BJ (cell line): ENCODE data around the gene TPD52L1. TPM values are rescaled to one million over a fixed set of nuclear protein-coding genes. Genes with fewer than 3 reads are reported as not detected.

ENCODE experiments used
- CTCF ChIA-PET: fragments of 350-600 bp; formaldehyde crosslinking; extraction: SDS; loops from one replicate; lab custom pipeline; 2021; ENCODE audit warnings: antibody characterized with exemption, inconsistent platforms; lab: Yijun Ruan, JAX
- POLR2A ChIA-PET: fragments of 300-600 bp; sonication (Branson Sonifier 250); formaldehyde crosslinking; extraction: SDS; loops from one replicate; lab custom pipeline; 2021; ENCODE audit warnings: antibody characterized with exemption; lab: Charles Lee
- DNase-seq: peaks from one replicate; pipeline ENCODE4 v3.0.0-alpha.2; 2011; ENCODE audit warnings: low read depth
- H3K27me3 ChIP-seq: 2 replicates; pipeline ENCODE4 v1.6.0; 2011; ENCODE audit warnings: low read length; ENCODE audit not compliant: control insufficient read depth, insufficient read depth
- H3K36me3 ChIP-seq: 2 replicates; pipeline ENCODE4 v1.5.1; 2011; ENCODE audit warnings: low read length; ENCODE audit not compliant: control insufficient read depth, insufficient read depth
- H3K4me3 ChIP-seq: 2 replicates; pipeline ENCODE4 v1.5.1; 2011; ENCODE audit warnings: low read depth, mild to moderate bottlenecking, control low read depth, low read length
- polyA plus RNA-seq: library from polyadenylated mRNA; depleted of rRNA; stranded (reverse); fragments of >200 nt; gene quantifications from 2 replicates; pipeline ENCODE4 v1.2.3, GENCODE V29; 2011
- TF ChIP-seq, protein P1 (sequence below): IDR thresholded peaks from 2 replicates; pipeline ENCODE4 v1.5.1; 2011; ENCODE audit warnings: low read depth, mild to moderate bottlenecking, control low read depth, inconsistent platforms, low read length, moderate library complexity; ENCODE audit not compliant: insufficient read depth

Gene TPD52L1
- polyA plus RNA-seq, 1 experiment = 163 TPM

GRCh38 chr6:125116710-125117109 is 36.9 kb upstream of the TPD52L1 start:
- TF ChIP-seq, protein P1, sequence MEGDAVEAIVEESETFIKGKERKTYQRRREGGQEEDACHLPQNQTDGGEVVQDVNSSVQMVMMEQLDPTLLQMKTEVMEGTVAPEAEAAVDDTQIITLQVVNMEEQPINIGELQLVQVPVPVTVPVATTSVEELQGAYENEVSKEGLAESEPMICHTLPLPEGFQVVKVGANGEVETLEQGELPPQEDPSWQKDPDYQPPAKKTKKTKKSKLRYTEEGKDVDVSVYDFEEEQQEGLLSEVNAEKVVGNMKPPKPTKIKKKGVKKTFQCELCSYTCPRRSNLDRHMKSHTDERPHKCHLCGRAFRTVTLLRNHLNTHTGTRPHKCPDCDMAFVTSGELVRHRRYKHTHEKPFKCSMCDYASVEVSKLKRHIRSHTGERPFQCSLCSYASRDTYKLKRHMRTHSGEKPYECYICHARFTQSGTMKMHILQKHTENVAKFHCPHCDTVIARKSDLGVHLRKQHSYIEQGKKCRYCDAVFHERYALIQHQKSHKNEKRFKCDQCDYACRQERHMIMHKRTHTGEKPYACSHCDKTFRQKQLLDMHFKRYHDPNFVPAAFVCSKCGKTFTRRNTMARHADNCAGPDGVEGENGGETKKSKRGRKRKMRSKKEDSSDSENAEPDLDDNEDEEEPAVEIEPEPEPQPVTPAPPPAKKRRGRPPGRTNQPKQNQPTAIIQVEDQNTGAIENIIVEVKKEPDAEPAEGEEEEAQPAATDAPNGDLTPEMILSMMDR = no peak
- no peak for DNase-seq
- ChIA-PET CTCF (interaction anchor here (0.9 to 1.4 kb wide), 2 partner anchors 9 to 154 kb away, joined by 3 to 4 read pairs; partner anchors contain the start of gene RNF217), POLR2A (no interaction called here)
- Histone ChIP-seq H3K4me3 (no peak overlapping the region), H3K27me3 (no peaks in the 10 kb centered on the region), H3K36me3 (no peaks in the 10 kb centered on the region)

GRCh38 chr6:125117818-125118217 is 35.8 kb upstream of the TPD52L1 start:
- Histone ChIP-seq H3K27me3 (no peaks in the 10 kb centered on the region), H3K36me3 (no peaks in the 10 kb centered on the region), H3K4me3 (no peak overlapping the region)
- ChIA-PET POLR2A (no interaction called here), CTCF (interaction anchor here (0.7 kb wide), 1 partner anchor 240 kb away, joined by 3 read pairs; no protein-coding TSS in a partner anchor)
- TF ChIP-seq, protein P1 = no peak
- DNase-seq = no peak

GRCh38 chr6:125120054-125120590 is 33.5 kb upstream of the TPD52L1 start:
- Histone ChIP-seq H3K4me3 (no peak overlapping the region), H3K36me3 (no peaks in the 10 kb centered on the region), H3K27me3 (no peaks in the 10 kb centered on the region)
- POLR2A ChIA-PET = no interaction called here
- DNase-seq = no peak
- TF ChIP-seq, protein P1 = no peak
- CTCF ChIA-PET = interaction anchor here (1.5 kb wide), 1 partner anchor 34 kb away, joined by 5 read pairs; the partner anchor contains the start of gene TPD52L1

DNA sequence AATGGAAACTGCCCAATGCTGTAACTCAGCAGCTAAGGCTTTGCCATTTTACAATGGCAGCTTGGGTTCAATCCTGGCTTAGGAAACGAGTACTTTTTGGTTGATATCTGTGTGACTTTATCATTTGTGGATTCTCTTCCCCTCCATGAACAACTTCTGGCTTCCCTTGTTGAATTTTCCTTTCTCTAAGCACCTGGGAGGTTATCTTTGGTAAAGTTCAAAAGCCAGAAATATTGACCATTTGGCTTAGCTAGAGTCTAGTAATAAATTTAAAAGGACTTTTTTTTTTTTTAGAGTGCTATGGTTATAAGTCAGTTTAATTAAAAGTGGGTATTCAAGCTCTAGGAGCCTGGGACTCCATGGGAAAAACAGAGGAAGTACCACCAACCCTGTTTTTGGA is 31.7 kb upstream of the TPD52L1 start:
- ChIA-PET CTCF (interaction anchor here (1.1 kb wide), 1 partner anchor 251 kb away, joined by 3 read pairs; no protein-coding TSS in a partner anchor), POLR2A (no interaction called here)
- H3K4me3 ChIP-seq = no peak overlapping the region
- TF ChIP-seq, protein P1 = no peak
- H3K27me3 ChIP-seq = no peaks in the 10 kb centered on the region
- DNase-seq = no peak
- H3K36me3 ChIP-seq = no peaks in the 10 kb centered on the region

GRCh38 chr6:125123051-125123450 is 30.5 kb upstream of the TPD52L1 start:
- ChIA-PET POLR2A (no interaction called here), CTCF (interaction anchor here (1.1 to 5.5 kb wide), 2 partner anchors 9 to 30 kb away, joined by 3 to 26 read pairs; partner anchors contain the start of gene TPD52L1)
- TF ChIP-seq, protein P1 = no peak
- no peaks in the 10 kb centered on the region for H3K36me3 ChIP-seq
- H3K27me3 ChIP-seq = no peaks in the 10 kb centered on the region
- DNase-seq = no peak
- no peak overlapping the region for H3K4me3 ChIP-seq
